Hepatocyte (in vitro differentiated cells): ENCODE measurements around the gene TSEN15. TPM values are rescaled to one million over a fixed set of nuclear protein-coding genes. Genes with fewer than 3 reads are reported as not detected.
A peak's percentile ranks its signal among the peaks of the same experiment; 100 is the strongest.

Source experiments
- DNase-seq: peaks from one replicate; pipeline ENCODE4 v3.0.0-alpha.2; 2016; ENCODE audit warnings: low spot score
- H2AFZ ChIP-seq: fragments of 200-600 bp; sonication (generic); 2 replicates; pipeline ENCODE4 v1.6.0; 2016; ENCODE audit warnings: antibody characterized with exemption, mild to moderate bottlenecking
- H3K27ac ChIP-seq: fragments of 200-600 bp; sonication (generic); 2 replicates; pipeline ENCODE4 v1.5.1; 2016; ENCODE audit warnings: mild to moderate bottlenecking
- H3K27me3 ChIP-seq: fragments of 200-600 bp; sonication (generic); 2 replicates; pipeline ENCODE4 v1.6.1; 2016
- H3K36me3 ChIP-seq: fragments of 200-600 bp; sonication (generic); replicated peaks from 2 replicates; pipeline ENCODE4 v1.5.1; 2016; ENCODE audit warnings: low read depth; ENCODE audit not compliant: insufficient read depth
- H3K4me1 ChIP-seq: fragments of 200-600 bp; sonication (generic); 2 replicates; pipeline ENCODE4 v1.5.1; 2016; ENCODE audit warnings: mild to moderate bottlenecking, moderate library complexity; ENCODE audit not compliant: insufficient read depth
- H3K4me2 ChIP-seq: fragments of 200-600 bp; sonication (generic); 2 replicates; pipeline ENCODE4 v1.6.0; 2016
- H3K4me3 ChIP-seq: fragments of 200-600 bp; sonication (generic); 2 replicates; pipeline ENCODE4 v1.5.1; 2016; ENCODE audit warnings: mild to moderate bottlenecking
- H3K79me2 ChIP-seq: fragments of 200-600 bp; sonication (generic); 2 replicates; pipeline ENCODE4 v1.6.0; 2017; ENCODE audit warnings: mild to moderate bottlenecking
- H3K9me2 ChIP-seq: fragments of 200-600 bp; sonication (generic); replicated peaks from 2 replicates; pipeline ENCODE4 v1.6.0; 2017; ENCODE audit warnings: mild to moderate bottlenecking; ENCODE audit not compliant: insufficient read depth
- H3K9me3 ChIP-seq: fragments of 200-600 bp; sonication (generic); 2 replicates; pipeline ENCODE4 v1.5.1; 2016; ENCODE audit warnings: low read depth, mild to moderate bottlenecking
- H4K20me1 ChIP-seq: fragments of 200-600 bp; sonication (generic); 2 replicates; pipeline ENCODE4 v1.6.0; 2016; ENCODE audit warnings: mild to moderate bottlenecking; ENCODE audit not compliant: insufficient read depth, poor library complexity, severe bottlenecking
- EZH2 ChIP-seq: fragments of 200-600 bp; sonication (generic); IDR thresholded peaks from 2 replicates; pipeline ENCODE4 v1.6.1; 2016; ENCODE audit warnings: antibody characterized with exemption, mild to moderate bottlenecking, borderline replicate concordance
- EZH2phosphoT487 ChIP-seq: fragments of 200-600 bp; sonication (generic); IDR thresholded peaks from one replicate; pipeline ENCODE4 v1.6.1; 2018; ENCODE audit warnings: antibody characterized with exemption, mild to moderate bottlenecking, low read depth, moderate library complexity; ENCODE audit not compliant: unreplicated experiment, severe bottlenecking
- WGBS: methylation state at CpG from one replicate; pipeline ENCODE4 v1.1.6; 2016; ENCODE audit warnings: low lambda C conversion rate; ENCODE audit errors: missing lambda C conversion rate; 5-methylcytosine and 5-hydroxymethylcytosine counted together
- polyA plus RNA-seq: library from polyadenylated mRNA; unstranded; fragments of >200 nt; fragmentation: Nextera tagmentation; extraction: Ambion mirVana; gene quantifications from 2 replicates; pipeline ENCODE4 v1.2.1, GENCODE V29; 2016
- total RNA-seq: library from RNA; depleted of rRNA; stranded (reverse); fragments of >200 nt; gene quantifications from 2 replicates; pipeline ENCODE4 v1.2.3, GENCODE V29; 2014
- TF ChIP-seq, protein P1 (sequence below): fragments of 200-600 bp; sonication (generic); IDR thresholded peaks from 2 replicates; pipeline ENCODE4 v1.5.1; 2016; ENCODE audit warnings: antibody characterized with exemption, mild to moderate bottlenecking; ENCODE audit not compliant: poor library complexity

The TSEN15 gene
- total and polyA plus RNA-seq, 2 experiments from 2014 or later = 35.7 to 46.5 TPM

DNA sequence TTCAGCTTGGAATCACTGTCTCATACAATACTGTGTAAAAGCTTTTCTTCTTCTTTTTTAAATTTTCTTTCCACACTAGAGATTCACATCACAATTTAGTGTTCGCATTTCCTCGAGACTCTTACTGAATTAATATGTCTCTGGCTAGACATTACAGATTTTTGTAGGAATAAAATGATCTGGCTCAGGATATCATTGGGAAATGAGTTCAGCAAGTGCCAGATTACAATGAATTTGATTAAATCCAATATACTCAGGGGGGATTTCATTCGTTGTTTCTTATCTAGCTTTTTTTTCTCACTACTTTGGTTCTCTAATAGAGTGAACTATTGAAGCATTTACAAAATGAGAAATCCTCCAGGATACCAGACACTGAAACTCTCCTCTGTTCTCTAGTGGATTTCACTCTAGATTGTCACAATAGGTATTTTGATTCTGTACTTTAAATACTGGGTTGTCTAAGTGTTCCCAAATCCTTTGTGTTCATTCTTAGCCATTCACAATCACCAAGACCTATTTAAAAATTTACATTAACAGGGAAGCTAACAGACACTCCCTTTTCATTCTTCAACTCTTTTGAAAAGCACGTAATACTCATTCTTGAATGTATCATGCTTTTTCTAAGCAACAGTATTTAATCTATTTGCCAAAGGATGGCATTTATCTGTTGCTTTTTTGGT, 2.8 kb upstream of the TSEN15 start:
- H3K79me2 ChIP-seq = peaks cover 14% of the 10 kb centered on the region
- no peaks in the 10 kb centered on the region for H3K36me3 ChIP-seq
- no peak overlapping the region for H3K27ac ChIP-seq
- no peaks in the 10 kb centered on the region for H3K9me2 ChIP-seq
- H3K4me3 ChIP-seq = no peak overlapping the region
- H4K20me1 ChIP-seq = no peaks in the 10 kb centered on the region
- 75% methylated on average over 4 of the region's 4 CpGs for WGBS
- TF ChIP-seq EZH2phosphoT487 = no peak
- TF ChIP-seq, protein P1, sequence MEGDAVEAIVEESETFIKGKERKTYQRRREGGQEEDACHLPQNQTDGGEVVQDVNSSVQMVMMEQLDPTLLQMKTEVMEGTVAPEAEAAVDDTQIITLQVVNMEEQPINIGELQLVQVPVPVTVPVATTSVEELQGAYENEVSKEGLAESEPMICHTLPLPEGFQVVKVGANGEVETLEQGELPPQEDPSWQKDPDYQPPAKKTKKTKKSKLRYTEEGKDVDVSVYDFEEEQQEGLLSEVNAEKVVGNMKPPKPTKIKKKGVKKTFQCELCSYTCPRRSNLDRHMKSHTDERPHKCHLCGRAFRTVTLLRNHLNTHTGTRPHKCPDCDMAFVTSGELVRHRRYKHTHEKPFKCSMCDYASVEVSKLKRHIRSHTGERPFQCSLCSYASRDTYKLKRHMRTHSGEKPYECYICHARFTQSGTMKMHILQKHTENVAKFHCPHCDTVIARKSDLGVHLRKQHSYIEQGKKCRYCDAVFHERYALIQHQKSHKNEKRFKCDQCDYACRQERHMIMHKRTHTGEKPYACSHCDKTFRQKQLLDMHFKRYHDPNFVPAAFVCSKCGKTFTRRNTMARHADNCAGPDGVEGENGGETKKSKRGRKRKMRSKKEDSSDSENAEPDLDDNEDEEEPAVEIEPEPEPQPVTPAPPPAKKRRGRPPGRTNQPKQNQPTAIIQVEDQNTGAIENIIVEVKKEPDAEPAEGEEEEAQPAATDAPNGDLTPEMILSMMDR = no peak
- no peak for TF ChIP-seq EZH2
- DNase-seq = no peak
- H3K4me1 ChIP-seq = peaks cover 9% of the 10 kb centered on the region
- H2AFZ ChIP-seq = no peak overlapping the region
- no peaks in the 10 kb centered on the region for H3K9me3 ChIP-seq
- H3K27me3 ChIP-seq = peaks cover under 1% of the 10 kb centered on the region
- no peak overlapping the region for H3K4me2 ChIP-seq

DNA sequence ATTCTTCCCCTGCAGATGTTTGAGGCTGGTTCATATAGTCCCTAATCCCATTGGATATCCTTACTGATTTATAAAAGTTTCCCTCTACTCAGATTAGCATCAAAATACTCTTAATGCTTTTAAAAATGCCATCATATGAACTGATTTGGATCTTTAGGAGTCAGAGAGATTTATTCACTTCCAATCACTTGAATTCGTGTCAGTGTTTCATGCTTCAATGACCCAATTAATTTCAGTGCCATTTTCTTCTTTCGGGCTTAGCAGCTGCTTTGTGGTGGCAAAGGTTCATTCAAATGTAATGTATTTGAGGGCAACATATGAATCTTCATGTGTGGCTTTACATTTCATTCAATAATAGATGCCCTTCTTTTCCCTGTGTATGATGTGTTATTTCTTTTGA, 2.2 kb upstream of the TSEN15 start:
- 86% methylated on average over 2 of the region's 2 CpGs for WGBS
- DNase-seq = no peak
- Histone ChIP-seq H3K9me3 (no peaks in the 10 kb centered on the region), H3K36me3 (no peaks in the 10 kb centered on the region), H3K79me2 (peaks cover 17% of the 10 kb centered on the region), H3K4me2 (no peak overlapping the region), H2AFZ (no peak overlapping the region), H3K27me3 (no peaks in the 10 kb centered on the region), H3K4me3 (no peak overlapping the region), H3K27ac (no peak overlapping the region), H4K20me1 (no peaks in the 10 kb centered on the region), H3K9me2 (no peaks in the 10 kb centered on the region), H3K4me1 (peaks cover 9% of the 10 kb centered on the region)
- no peak for TF ChIP-seq EZH2
- no peak for TF ChIP-seq EZH2phosphoT487

DNA sequence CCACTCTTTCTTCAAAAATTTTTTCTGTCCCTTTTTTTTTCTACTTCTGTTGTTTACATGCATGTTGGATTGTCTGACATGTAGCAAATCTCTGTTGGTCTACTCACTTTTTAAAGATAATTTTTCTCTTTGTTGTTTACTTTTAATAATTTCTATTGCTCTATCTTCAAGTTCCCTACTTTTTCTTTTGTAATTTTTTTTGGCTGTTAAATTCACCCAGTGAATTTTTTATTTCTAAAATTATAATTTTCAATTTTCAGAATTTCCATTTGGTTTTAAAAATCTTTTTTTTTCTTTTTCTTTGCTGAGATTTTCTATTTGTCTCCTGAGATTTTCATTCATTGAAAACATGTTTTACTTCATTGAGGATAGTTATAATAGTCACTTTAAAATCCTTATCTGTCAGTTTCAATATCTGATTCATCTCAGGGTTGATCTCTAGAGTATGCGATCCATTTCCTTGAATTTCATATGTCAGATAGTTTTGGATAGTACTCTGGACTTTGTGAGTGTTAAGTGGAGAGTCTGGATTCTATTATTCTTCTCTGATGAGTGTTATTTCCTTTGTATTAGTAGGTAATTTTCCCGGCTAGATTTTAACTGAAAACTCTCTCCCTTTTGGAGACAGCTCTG, 1.6 kb upstream of the TSEN15 start:
- no peak overlapping the region for H3K4me3 ChIP-seq
- no peaks in the 10 kb centered on the region for H3K9me2 ChIP-seq
- H3K9me3 ChIP-seq = no peaks in the 10 kb centered on the region
- no peaks in the 10 kb centered on the region for H3K36me3 ChIP-seq
- H3K79me2 ChIP-seq = peaks cover 19% of the 10 kb centered on the region
- 64% methylated on average over 2 of the region's 2 CpGs for WGBS
- no peaks in the 10 kb centered on the region for H4K20me1 ChIP-seq
- no peaks in the 10 kb centered on the region for H3K27me3 ChIP-seq
- TF ChIP-seq EZH2 (no peak), EZH2phosphoT487 (no peak)
- TF ChIP-seq, protein P1 = no peak
- no peak overlapping the region for H2AFZ ChIP-seq
- peak overlapping the region; percentile 90 for H3K4me2 ChIP-seq
- H3K4me1 ChIP-seq = peaks cover 9% of the 10 kb centered on the region
- H3K27ac ChIP-seq = peak overlapping the region; percentile 98
- DNase-seq = no peak

DNA sequence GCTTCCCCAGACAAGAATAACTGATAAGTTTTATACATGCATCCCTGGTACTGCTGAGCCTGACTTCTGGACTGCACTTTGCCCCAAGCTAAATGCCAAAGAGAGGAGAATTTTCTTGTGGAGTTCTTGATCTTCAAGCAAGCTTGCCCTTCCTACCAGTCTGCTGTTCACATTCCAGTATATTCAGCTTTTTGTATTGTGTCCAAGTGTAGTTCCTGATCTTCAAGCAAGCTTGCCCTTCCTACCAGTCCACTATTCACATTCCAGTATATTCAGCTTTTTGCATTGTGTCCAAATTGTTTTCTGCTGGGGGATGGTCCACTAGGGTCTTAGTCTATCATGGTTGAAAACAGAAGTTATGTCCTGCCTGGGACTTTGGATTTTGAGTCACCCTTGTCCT, 894 bp upstream of the TSEN15 start:
- Histone ChIP-seq H3K4me2 (peak overlapping the region; percentile 90), H3K79me2 (peaks cover 19% of the 10 kb centered on the region), H3K9me2 (no peaks in the 10 kb centered on the region), H4K20me1 (no peaks in the 10 kb centered on the region), H3K4me1 (peaks cover 9% of the 10 kb centered on the region), H2AFZ (peak overlapping the region; percentile 88), H3K27ac (peak overlapping the region; percentile 98), H3K27me3 (no peaks in the 10 kb centered on the region), H3K36me3 (no peaks in the 10 kb centered on the region), H3K4me3 (peak overlapping the region; percentile 85), H3K9me3 (no peaks in the 10 kb centered on the region)
- TF ChIP-seq EZH2phosphoT487 = no peak
- TF ChIP-seq EZH2 = no peak
- TF ChIP-seq, protein P1 = no peak
- no peak for DNase-seq
